Measurements from ENCODE around the gene SMAP2. TPM values are rescaled to one million over a fixed set of nuclear protein-coding genes. Genes with fewer than 3 reads are reported as not detected.

Gene SMAP2
- polyA plus RNA-seq, 2 of the 4 experiments (the other 2 are of a cell fraction) = 6.4 to 7.7 TPM

DNA sequence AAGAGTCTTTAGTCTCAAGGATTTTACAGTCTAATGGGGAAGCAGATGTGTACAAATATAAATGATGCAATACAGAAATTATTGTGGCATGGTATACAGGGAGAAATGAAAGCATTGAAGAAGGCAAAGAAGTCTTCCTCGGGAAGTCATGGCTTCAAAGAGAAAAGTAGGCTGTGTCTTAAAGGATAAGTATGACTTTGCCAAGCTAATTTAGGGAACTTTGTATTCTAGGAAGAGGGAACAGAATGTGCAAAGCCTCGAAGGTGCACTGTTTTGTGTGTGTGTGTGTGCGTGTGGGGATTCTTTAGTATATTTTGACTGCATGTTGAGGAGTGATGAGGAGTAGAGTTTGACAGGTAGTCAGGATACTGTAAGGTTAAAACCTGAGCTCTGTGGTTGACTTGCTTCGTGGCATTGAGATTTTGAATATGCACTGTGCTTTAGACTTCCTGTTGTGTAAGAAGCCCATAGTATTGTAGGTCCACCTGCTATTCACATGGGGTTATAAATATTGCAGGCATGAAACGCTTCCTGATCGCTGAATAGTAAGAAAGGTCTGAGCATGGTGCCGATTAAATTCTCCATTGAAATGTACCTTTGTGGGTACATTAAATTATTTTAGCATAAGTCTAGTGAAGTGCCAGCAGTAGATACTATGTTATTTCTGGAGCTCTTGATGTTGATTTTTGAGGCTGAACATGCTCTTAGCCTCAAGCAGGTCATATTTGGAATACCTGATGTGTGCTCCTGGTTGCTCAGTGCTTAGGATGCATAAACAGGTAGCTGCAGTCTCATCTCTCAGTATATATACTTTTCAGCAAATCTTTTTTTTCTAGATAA, 8.0 kb downstream of the SMAP2 start:
- FAIRE-seq = no peak
- WGBS (ENCODE audit: missing lambda C conversion rate) = 84% methylated on average over 7 of the region's 7 CpGs
- POLR2A ChIA-PET = no interaction called here
- Histone ChIP-seq H3K4me3 (no peak overlapping the region), H3K4me2 (no peak overlapping the region), H3K4me1 (peaks cover 7% of the 10 kb centered on the region; the same call in 1 of the 3 replicates), H3K27ac (no peak overlapping the region), H3K9me3 (no peaks in the 10 kb centered on the region)
- ATAC-seq = no peak
- TF ChIP-seq HDAC2 (IDR thresholded peaks at IDR 0.05) (no peak), ZSCAN20 (CRISPR knock-in tag; IDR thresholded peaks at IDR 0.05) (no peak), SMC3 (IDR thresholded peaks at IDR 0.05) (no peak), TP53 (CRISPR knock-in tag; IDR thresholded peaks at IDR 0.05) (no peak), BHLHE40 (IDR thresholded peaks at IDR 0.05; ENCODE audit: low read depth, low read length) (no peak), POLR2A (IDR thresholded peaks at IDR 0.05; ENCODE audit: low read length) (no peak)
- TF ChIP-seq, protein P1, sequence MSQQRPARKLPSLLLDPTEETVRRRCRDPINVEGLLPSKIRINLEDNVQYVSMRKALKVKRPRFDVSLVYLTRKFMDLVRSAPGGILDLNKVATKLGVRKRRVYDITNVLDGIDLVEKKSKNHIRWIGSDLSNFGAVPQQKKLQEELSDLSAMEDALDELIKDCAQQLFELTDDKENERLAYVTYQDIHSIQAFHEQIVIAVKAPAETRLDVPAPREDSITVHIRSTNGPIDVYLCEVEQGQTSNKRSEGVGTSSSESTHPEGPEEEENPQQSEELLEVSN (IDR thresholded peaks at IDR 0.05; ENCODE audit: borderline replicate concordance, low read depth) = no peak
- TF ChIP-seq, protein P2, sequence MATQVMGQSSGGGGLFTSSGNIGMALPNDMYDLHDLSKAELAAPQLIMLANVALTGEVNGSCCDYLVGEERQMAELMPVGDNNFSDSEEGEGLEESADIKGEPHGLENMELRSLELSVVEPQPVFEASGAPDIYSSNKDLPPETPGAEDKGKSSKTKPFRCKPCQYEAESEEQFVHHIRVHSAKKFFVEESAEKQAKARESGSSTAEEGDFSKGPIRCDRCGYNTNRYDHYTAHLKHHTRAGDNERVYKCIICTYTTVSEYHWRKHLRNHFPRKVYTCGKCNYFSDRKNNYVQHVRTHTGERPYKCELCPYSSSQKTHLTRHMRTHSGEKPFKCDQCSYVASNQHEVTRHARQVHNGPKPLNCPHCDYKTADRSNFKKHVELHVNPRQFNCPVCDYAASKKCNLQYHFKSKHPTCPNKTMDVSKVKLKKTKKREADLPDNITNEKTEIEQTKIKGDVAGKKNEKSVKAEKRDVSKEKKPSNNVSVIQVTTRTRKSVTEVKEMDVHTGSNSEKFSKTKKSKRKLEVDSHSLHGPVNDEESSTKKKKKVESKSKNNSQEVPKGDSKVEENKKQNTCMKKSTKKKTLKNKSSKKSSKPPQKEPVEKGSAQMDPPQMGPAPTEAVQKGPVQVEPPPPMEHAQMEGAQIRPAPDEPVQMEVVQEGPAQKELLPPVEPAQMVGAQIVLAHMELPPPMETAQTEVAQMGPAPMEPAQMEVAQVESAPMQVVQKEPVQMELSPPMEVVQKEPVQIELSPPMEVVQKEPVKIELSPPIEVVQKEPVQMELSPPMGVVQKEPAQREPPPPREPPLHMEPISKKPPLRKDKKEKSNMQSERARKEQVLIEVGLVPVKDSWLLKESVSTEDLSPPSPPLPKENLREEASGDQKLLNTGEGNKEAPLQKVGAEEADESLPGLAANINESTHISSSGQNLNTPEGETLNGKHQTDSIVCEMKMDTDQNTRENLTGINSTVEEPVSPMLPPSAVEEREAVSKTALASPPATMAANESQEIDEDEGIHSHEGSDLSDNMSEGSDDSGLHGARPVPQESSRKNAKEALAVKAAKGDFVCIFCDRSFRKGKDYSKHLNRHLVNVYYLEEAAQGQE (IDR thresholded peaks at IDR 0.05) = no peak
- CTCF ChIA-PET = interaction anchor here (1.6 to 2.0 kb wide), 2 partner anchors 43 to 238 kb away, joined by 4 to 7 read pairs; no protein-coding TSS in a partner anchor
- DNase-seq (ENCODE audit: low read depth in 1 of 2, low spot score in 1 of 2) = no peak

DNA sequence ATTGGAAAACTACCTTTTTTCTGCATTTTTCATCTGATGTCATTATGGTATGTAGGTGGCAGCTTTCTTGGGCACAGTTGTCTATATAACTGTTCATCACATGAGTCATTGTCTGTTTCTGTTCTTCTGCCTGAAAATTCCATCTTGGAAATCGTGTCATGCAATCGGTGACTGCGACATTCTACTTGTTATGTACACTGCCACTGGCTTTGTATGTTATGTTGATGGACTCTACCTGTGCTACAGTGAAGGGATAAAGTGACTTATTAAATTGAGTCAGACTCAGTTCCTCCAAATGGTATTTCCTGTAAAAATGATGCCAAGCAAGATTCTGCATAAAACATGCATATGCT, 8.6 kb downstream of the SMAP2 start:
- TF ChIP-seq, protein P1 (IDR thresholded peaks at IDR 0.05; ENCODE audit: borderline replicate concordance, low read depth) = no peak
- no peak for TF ChIP-seq FOSL2 (IDR thresholded peaks at IDR 0.05)
- TF ChIP-seq FOSL2 (CRISPR knock-in tag; IDR thresholded peaks at IDR 0.05) = no peak
- no peak for TF ChIP-seq TFCP2L1 (CRISPR knock-in tag; IDR thresholded peaks at IDR 0.05)
- TF ChIP-seq, protein P3, sequence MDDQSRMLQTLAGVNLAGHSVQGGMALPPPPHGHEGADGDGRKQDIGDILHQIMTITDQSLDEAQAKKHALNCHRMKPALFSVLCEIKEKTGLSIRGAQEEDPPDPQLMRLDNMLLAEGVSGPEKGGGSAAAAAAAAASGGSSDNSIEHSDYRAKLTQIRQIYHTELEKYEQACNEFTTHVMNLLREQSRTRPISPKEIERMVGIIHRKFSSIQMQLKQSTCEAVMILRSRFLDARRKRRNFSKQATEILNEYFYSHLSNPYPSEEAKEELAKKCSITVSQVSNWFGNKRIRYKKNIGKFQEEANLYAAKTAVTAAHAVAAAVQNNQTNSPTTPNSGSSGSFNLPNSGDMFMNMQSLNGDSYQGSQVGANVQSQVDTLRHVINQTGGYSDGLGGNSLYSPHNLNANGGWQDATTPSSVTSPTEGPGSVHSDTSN (IDR thresholded peaks at IDR 0.05) = no peak
- CTCF ChIA-PET = interaction anchor here (0.8 to 2.0 kb wide), 3 partner anchors 44 to 238 kb away, joined by 3 to 7 read pairs (median 4); no protein-coding TSS in a partner anchor
- no peak for ATAC-seq
- no peak overlapping the region for H3K27ac ChIP-seq
- H3K9me3 ChIP-seq = no peaks in the 10 kb centered on the region
- no peak for FAIRE-seq
- DNase-seq (ENCODE audit: low read depth in 1 of 2, low spot score in 1 of 2) = no peak
- no peak overlapping the region for H3K4me2 ChIP-seq
- H3K4me1 ChIP-seq = peaks cover 7% of the 10 kb centered on the region; the same call in 1 of the 3 replicates
- POLR2A ChIA-PET = no interaction called here
- 77% methylated on average over 3 of the region's 3 CpGs for WGBS (ENCODE audit: missing lambda C conversion rate)
- H3K4me3 ChIP-seq = no peak overlapping the region

DNA sequence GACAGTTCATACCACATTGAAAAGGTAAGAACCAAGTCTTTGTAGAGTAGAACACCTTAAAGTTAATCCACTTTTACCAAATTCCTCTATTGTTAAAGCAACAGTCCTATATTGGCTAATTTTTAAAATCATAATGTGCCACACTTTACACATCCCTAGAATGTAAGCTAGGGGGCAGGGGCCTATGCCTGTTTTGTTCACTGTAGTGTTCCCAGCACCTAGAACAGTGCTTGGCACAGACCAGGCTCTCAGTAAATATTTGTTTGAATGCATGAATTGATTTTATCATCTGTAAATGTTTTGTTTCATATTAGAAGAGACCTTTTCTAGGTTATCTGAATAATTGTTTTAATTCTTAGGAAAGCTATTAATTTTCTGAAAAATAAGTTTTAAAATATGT, 9.1 kb downstream of the SMAP2 start:
- H3K4me3 ChIP-seq = no peak overlapping the region
- ATAC-seq (no peak), DNase-seq (ENCODE audit: low read depth in 1 of 2, low spot score in 1 of 2) (no peak), FAIRE-seq (no peak)
- CTCF ChIA-PET = interaction anchor here (0.8 to 3.3 kb wide), 3 partner anchors 22 to 68 kb away, joined by 3 to 12 read pairs (median 7); no protein-coding TSS in a partner anchor
- no peaks in the 10 kb centered on the region for H3K9me3 ChIP-seq
- POLR2A ChIA-PET = no interaction called here
- no peak overlapping the region for H3K4me2 ChIP-seq
- TF ChIP-seq EHF (CRISPR knock-in tag; IDR thresholded peaks at IDR 0.05) = no peak
- H3K27ac ChIP-seq = no peak overlapping the region
- peaks cover 7% of the 10 kb centered on the region; the same call in 1 of the 3 replicates for H3K4me1 ChIP-seq

All from A549 (cell line).